GM19240 (cell line): ENCODE measurements around the gene NFKB1.
A peak's percentile ranks its signal among the peaks of the same experiment; 100 is the strongest.

Experiments
- DNase-seq: peaks from one replicate; pipeline ENCODE4 v3.0.0; 2011; ENCODE audit warnings: low spot score; ENCODE audit not compliant: insufficient read length

Gene NFKB1

DNA sequence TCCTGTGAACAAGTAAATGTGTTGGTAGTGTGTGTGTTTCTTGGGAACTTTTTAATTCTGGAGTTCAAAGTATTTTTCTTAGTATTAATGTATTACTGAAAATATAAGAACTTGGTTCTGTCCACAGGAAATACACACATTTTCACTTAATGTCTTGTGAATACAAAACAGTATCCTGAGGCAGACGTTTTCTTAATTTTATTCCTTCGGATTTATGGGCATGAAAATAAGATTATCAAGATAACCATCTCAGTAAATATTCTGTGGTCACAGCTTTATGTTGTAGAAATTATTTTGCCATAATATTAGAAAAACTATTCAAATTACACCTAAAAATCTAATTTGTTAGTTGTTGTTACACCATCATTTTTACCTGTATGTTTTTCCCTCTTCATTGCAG, 29.8 kb downstream of the NFKB1 start:
- DNase-seq = no peak

DNA sequence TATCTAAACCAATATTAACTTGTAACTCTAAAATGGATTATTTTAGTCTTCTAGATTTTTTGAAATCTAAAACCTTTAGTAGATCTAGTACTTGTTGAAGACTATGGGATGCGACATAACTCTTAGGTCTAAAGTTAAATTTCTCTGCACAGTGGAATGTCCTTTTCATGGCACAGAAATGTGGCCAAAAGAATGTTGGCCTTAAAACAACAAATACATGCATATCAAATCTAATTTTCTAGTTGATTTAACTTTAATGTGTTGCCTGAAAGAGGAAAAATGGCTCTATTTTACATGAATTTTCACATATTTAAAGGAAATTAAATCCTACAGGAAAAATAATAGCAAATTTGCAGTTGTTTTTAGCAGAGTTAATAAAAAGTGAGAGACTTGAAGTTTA, 30.3 kb downstream of the NFKB1 start:
- DNase-seq = no peak

DNA sequence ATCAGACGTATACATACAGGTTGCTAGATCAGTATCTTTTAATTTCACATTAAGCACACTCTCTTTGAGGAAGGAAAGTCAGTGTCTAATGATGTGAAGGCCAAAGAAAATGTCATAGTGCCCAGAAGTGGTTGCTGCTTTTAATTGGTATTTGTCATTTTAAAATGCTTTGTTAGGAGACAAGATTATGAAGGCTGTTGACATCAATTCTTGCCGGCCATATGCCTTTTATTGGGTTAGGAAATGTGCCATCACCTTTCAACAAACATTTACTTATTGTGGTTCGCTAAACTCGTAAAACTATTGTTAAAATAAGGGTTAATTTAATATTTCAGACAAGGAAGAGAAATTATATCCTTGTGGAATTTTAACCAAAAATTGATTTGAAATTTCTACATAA, 32.2 kb downstream of the NFKB1 start:
- DNase-seq = no peak

DNA sequence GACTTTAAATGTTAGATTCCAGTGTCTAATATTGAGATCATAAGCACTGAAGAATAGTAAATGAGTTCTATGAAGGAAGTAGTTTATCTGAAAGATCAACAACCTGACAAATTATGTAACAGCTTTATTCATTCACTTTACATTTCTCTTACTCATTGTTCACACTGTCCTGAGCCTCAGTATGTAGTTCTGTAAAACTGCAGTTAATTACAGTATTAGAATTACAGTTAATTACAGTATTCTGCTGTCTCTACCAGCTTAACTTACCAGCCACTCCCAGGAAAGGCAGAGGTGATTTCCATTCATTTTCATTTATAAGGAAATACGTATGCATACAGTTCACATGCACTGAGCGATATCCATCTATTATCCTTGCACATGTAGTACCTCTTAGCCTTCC, 32.7 kb downstream of the NFKB1 start:
- no peak for DNase-seq

DNA sequence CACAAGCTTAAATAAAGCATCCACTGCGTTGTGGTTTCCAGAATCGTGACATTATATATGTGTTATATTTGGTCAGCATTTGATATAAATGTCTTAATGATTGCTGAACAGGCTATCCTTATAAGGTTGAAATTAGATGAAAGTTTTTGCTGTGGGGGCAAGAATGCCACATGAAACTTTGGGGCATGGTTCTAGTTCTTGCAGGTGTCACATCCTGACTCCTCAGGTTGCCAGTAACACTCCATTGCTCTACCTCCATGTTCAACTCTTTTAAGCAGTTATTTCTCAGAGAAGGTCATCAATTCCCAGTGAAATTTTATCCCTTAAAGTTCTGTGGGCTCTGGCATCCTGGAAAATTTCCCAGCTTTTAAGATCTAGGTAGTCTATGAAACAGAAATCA, 33.7 kb downstream of the NFKB1 start:
- no peak for DNase-seq

DNA sequence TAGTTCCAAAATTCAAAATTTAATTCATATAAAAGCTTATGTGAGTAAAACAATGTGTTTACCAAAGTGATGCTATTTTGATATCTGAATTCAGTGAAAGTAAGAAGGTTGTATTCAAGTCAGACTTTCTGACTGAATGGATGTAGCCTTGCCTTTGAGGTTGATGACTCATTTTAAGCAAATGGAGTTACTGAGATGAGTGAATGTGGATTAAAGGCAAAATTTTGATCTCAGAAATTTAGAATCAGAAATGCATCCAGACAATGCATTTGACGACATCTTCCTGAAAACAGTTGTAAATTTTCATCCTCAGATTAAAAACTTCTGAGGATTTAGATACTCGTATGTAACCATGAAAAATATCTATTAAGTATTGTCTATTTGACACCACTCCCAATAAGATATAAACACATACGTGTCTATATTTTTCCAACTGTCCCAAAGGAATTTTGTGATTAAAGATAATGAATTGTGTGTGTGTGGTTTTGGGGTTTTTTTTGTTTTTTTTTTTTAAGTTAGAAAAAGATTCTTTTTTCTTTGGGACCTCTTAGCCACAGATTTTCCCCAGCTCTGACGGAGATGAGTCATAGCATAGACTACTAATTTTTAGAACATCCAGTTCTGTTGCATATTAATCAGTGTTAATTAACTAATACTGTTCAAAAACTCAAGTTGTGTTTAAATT, 34.4 kb downstream of the NFKB1 start:
- peak; percentile 11 for DNase-seq

DNA sequence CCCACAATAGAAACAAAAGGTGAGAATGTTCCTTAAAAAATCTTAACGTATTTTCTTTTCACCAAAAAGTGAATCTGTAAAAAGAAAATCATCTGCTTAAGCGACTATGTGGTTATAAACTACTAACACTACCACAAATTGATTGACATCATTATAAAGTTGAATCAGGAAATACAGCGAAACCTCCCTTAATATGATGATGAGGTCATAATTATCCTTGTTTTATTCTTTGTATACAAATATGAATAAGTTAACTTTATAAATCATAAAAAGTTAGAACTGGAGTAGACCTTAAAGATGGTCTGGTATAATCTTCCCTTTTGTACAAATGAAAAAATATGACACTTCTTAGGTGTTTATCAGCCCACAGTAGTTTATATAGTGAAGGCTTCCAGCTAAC, 35.6 kb downstream of the NFKB1 start:
- no peak for DNase-seq

DNA sequence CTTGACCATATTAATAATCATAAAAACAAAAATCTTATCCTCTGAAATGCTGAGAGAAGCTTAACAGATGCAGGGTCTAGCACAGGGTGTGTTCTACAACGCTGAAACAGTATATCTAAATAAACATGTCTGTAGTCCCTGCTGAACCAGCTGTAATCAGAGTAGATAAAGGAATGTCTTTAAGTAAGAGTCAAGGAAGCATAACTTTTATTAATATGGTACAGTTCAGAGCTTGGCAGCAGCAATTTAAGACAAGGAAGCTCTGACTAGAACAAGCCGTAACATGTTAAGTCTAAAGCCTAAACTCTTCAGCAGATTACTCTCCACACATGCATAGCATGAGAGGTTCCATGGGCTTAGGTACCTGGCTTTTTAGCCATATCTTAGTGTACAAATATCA, 36.1 kb downstream of the NFKB1 start:
- DNase-seq = no peak

DNA sequence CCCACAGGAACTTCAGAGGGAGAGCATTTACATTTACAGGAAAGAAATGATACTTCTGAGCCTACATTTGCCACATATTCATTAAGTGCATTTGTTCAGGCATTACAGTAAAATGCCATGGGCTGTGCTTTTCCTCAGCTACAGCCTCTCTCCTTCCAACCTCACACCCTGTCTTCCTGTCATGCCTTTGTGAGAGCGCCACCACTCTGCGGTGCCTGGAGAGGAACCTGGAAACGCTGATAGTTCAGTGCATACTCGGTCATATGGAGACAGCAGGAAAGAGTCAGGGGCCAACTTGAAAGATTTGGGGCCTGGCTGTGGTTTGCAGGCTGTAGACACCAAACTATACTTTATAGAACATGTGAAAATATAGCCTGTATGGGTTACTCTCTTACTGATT, 40.5 kb downstream of the NFKB1 start:
- DNase-seq = no peak

DNA sequence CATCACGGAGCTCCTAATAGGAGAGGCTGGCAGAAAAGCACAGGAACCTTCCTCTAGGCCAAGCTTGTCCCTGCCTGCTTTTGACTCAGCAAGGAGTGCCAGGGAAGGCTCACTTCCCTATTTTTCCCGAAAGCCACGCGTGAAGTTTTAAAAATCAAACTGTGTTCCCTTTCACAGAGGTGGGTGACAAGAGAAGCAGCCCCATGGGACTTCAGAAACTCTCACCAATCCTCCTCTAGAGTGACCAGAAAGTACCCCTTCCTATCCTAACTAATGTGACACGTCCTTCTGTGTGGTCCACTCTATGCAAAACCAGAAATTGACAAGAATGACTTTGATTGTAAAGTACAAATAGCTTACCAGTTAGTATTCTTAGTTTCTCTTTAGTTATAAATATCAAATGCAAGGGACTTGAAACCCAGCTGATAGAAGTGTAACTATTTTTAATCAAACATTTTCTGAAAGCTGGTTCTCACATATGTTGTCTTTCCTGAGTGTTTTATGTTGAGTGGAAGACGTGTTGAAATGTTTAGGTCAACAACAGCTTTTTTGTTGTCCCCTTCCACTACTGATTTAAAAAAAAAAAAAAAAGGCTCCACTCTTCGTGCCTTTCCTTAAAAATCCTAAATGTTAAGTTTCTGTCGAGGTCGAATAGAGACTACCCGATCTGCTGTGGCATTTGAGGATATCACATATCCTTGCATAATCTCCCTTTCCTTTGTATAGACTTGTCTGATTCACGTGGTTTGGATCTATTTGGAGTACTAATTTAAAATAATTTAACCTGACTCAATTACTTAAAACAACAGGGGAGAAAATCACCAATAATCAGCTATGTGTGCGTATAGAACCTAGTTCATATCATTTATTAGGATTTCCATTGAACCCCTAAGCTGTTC, 42.1 kb downstream of the NFKB1 start:
- no peak for DNase-seq

DNA sequence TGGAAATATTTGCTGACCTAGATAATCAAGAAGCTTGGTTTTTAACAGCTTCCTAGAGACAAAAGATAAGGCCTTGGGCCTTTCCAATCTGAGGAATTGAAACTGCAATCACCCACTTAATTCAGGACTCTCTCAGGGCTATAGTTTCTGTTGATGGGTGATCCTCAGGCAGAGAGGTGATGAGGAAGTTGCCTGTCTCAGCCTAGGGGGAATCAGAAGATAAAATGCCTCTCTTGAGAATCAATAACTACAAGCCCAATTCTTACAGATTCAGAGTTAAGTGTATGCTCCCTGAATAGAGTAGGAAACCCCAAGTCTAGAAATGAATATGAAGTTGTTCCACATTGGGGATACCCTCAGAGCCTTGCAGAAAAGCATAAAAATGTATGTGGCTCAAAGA, 45.5 kb downstream of the NFKB1 start:
- no peak for DNase-seq

DNA sequence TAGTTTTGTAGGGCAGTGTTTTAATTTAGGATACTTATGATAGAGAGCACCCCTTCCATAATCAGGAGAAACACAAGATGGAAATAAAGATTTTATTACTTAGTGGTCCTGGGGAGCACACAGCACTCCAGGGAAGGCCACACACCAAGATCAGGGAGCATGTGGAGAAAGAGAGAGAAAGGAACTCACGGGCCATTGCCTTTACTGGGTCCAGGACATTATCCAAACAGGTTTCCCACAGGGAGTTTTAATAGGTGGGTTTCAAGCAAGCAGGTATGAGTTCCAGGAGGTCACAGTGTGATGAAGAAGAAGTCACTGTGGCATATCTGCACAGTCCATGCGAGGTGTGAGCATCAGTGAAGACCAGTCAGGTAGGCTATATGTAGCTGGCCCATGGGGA, 46.8 kb downstream of the NFKB1 start:
- no peak for DNase-seq

DNA sequence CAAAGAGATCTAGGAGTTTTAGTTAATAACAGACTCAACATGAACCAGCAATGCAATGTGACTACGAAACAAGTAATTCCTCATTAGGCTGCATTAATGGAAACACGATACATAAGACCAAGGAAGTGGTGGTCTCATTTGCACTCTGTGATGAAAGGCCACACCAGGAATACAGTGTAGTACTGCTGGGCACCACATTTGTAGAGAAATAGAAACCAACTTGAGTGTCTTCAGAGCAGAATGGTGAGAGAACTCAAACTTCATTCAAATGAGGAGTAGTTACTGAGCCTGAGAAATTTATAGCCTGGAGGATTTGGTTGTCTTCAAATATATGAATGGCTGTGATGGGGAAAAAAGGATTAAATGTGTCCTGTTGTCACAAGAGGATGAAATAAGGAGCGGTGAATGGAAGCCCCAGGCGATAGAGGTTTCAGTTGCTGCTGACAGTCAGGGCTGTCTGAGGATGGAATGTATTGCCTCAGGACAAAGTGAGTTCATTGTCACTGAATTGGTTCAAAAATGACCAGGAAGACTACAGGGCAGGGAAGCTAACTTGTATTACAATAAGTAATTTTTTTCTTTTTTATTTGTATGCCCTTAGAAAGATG, 50.9 kb downstream of the NFKB1 start:
- no peak for DNase-seq

DNA sequence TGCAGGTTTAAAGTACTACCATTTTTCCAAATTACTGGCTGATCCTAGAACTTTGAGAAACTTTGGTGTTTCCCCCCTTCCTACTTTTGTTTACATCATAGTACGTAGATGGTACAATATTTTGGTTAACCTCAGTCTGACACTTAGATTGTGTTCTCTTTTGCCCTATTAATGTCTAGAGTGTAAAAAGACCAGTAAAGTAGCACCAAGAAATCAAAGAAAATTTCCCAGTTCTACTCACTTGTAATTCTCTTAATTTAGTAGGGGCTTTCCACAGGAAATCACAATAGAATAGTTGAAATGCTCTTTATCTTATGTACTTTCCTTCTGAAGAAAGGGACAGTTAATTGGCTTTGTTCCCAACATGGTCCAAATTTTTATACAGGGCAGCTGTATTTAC, 51.6 kb downstream of the NFKB1 start:
- no peak for DNase-seq

DNA sequence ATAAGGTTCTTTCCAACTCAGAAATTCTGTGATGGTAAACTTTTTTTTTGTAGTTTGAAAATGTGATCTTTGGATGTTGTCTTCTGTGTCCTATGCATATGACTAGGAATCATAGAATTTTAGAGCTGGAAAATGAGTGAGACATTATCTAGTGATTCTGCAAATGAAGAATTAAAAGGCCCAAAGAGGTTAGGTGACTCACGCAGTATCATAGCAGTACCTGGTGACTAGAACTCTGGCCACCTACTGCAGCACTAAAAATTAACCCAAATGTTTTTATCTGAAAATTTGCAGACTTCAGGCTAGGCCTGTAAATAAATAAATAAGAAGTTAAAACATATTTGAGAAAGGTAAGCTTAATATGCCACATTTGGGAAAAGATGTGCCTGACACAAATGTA, 52.8 kb downstream of the NFKB1 start:
- DNase-seq = no peak

DNA sequence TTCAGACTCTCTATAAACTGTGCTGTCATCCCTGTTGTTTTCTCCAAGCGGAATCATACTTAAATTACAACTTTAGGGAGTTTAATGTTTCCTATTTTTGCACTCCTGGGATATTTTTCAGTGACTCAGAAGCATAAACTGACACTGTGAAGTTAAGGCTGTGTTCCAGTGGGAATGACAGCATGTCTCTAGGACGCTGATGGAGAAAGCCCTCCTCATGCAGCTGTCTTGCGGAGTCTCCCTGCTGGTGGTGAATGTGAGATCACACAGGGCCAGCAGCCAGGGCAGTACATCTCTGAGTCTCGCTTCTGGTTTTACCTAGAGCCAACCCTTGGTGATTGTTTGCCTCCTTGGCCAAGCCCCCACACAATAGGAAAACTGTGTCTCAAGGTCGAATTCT, 53.3 kb downstream of the NFKB1 start:
- no peak for DNase-seq

DNA sequence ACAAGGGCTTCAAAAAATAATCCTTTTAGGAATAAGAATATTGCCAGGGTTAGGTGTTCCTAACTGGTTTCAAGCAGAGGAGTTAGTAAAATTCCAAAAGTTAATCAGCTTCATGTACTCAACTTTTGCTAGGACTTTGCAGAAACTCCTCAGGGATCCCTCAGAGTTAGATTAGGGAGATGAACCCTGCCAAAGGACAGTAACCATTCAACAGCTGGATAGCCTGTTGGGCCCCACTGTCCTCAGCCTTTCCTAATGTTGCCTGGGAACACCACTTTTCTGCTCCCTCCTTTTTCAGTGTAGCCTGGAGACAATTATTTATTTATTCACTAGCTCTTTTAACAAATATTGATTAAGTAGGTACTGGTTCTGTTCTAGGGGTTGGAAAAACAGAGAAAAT, 53.8 kb downstream of the NFKB1 start:
- no peak for DNase-seq

DNA sequence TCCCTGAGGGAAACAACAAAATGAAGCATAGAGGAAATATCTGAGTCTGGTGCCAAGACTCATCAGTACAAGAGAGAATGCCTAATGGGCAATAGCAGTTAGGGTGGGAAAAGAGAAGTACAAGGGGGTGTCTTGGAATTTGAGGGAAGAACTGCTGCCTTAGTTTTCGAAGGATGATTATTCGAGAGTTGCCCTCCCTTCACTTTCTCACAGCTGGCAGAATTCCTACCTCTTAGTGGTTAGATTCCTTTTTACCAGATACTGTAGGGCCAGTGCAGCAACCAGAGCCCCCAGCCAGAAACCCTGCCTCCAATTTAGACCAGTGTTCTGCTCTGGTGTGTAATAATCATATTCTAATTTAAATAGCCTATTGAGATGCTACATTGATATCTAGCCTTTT, 56.5 kb downstream of the NFKB1 start:
- no peak for DNase-seq

DNA sequence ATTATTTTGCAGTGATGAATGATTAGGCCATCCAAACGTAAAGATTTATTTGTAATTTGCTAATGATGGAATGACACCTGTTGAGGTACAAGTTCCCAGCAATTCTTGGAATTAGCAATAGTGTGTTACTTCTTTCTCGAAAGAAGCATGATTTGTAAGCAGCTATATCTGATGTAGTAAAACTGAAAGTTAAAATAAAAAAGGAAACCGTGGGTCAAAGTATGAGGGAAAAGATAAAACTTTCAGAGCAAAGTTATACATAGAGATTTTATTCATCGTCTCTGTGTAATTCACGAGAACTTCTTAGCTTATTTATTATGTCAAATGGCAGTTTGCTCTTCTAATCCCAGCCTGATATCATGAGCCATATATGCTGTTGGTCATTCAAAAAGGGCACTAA, 59.0 kb downstream of the NFKB1 start:
- no peak for DNase-seq

DNA sequence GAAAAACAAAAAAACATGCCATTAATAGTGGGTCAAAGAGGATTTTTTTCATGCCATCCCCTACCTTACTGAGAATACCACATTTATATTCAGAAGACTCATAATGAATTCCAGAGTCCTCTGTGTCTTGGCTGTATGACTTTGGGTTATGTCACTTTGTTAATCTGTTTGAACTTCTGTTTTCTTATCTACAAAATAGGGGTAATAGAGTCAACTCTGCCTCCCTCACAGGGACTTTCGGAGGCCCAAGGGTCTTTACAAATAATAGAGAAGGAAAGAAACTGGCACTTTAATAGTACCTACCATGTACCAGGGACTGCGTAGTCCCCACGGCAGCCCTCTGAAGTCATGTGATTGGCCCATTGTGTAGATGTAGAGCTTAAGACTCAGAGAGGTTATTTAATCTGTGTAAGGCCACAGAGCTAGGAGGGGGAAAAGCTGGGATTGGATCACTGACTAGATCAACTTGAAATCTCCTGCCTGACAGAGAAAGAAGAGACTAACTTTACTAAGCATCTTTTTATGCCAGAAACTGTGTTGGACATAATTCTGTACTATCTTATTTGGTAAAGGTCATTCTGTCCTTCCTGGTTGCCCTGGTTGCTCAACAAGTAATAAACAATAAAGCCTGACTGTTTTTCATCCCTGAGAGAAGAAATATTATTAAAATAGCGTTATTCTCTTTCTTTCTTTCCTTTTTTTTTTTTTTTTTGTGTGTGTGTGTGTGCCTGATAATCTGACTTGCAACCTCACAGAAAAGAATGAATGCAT, 59.6 kb downstream of the NFKB1 start:
- no peak for DNase-seq

DNA sequence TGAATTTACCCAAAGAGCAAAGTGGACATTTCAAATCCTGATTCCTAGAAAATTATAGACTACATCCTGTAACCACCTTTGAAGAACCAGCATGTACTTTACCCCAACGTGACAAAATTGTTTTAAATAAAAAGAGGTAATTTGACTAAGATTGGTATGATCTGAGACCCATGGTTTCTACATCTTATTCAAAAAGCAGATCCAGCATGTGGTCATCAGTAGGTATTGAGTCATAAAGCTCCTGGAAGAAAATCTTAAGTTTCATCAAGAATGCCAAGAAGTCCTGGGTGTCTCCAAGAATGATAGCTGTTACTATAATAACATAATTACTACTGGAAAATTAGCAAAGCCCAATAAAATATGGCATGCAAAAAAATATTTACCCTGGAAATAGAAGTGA, 61.8 kb downstream of the NFKB1 start:
- no peak for DNase-seq
